Fibroblast of the aortic adventitia (primary cell): ENCODE data around the gene CR1L. TPM values are rescaled to one million over a fixed set of nuclear protein-coding genes. Genes with fewer than 3 reads are reported as not detected.
"Not testable (repeated sequence)": the region's sequence is repeated elsewhere in the genome, so short reads cannot be mapped to it uniquely, and the experiment has no call there.

Experiments
- DNase-seq: peaks from one replicate; pipeline ENCODE4 v3.0.0-alpha.2; 2010; ENCODE audit warnings: low read depth
- H3K4me3 ChIP-seq: 2 replicates; pipeline ENCODE4 v1.5.1; 2011; ENCODE audit warnings: low read depth, mild to moderate bottlenecking, control low read depth, low read length, moderate library complexity
- total RNA-seq: library from RNA; depleted of rRNA; stranded (reverse); fragments of >200 nt; gene quantifications from 2 replicates; pipeline ENCODE4 v1.2.3, GENCODE V29; 2012; ENCODE audit warnings: low replicate concordance
- TF ChIP-seq, protein P1 (sequence below): IDR thresholded peaks from 2 replicates; pipeline ENCODE4 v1.5.1; 2011; ENCODE audit warnings: mild to moderate bottlenecking, low read length, control low read depth, inconsistent platforms; ENCODE audit not compliant: insufficient read depth

CR1L gene
- total RNA-seq, 1 donor, result not detected

DNA sequence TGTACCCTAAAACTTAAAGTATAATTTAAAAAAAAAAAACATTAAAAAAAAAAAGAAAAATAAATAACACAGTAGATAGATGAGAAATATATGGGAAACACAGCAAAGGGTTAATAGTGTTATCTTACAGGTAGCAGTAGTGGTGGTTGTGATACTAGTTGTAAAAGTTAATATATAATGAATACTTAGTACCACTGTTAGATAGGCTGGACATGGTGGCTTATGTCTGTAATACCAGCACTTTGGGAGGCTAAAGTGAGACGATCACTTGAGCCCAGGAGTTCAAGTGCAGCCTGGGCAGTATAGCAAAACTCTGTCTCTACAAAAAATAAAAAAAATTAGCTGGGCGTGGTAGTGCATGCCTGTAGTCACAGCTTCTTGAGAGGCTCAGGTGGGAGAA, 74.3 kb downstream of the CR1L start:
- TF ChIP-seq, protein P1, sequence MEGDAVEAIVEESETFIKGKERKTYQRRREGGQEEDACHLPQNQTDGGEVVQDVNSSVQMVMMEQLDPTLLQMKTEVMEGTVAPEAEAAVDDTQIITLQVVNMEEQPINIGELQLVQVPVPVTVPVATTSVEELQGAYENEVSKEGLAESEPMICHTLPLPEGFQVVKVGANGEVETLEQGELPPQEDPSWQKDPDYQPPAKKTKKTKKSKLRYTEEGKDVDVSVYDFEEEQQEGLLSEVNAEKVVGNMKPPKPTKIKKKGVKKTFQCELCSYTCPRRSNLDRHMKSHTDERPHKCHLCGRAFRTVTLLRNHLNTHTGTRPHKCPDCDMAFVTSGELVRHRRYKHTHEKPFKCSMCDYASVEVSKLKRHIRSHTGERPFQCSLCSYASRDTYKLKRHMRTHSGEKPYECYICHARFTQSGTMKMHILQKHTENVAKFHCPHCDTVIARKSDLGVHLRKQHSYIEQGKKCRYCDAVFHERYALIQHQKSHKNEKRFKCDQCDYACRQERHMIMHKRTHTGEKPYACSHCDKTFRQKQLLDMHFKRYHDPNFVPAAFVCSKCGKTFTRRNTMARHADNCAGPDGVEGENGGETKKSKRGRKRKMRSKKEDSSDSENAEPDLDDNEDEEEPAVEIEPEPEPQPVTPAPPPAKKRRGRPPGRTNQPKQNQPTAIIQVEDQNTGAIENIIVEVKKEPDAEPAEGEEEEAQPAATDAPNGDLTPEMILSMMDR, result no peak
- DNase-seq, result no peak
- H3K4me3 ChIP-seq, result no peak overlapping the region

DNA sequence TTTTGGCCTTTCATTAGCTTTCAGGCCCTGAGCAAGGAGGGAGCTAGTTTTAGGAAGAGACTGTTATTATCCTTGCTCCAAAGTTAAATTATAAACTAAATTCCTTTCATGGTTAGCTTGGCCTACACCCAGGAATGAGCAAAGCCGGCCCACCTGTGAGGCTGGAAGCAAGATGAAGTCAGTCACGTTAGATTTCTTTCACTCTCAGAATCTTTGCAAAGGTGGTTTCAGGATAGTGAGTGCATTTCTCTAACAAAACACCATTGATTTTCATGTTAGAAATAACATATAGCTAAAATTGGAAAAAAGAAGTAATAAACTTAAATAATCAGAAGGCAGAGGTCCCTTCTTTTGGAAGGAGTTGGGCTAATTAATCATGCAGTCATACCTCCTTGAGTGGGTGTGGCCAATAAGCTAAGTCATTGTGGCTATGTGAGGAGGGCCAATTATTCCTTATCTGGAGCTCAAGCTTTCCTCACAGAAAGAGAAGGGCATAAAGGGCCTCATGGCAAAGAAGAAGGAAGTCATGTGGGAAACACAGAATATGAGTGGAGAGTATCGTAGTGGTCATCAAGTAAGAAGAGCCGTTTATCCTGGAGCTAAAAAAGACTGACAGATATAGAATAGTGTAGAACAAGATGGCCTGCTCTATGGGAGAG, 83.4 kb downstream of the CR1L start:
- not testable (repeated sequence) for DNase-seq, H3K4me3 ChIP-seq

DNA sequence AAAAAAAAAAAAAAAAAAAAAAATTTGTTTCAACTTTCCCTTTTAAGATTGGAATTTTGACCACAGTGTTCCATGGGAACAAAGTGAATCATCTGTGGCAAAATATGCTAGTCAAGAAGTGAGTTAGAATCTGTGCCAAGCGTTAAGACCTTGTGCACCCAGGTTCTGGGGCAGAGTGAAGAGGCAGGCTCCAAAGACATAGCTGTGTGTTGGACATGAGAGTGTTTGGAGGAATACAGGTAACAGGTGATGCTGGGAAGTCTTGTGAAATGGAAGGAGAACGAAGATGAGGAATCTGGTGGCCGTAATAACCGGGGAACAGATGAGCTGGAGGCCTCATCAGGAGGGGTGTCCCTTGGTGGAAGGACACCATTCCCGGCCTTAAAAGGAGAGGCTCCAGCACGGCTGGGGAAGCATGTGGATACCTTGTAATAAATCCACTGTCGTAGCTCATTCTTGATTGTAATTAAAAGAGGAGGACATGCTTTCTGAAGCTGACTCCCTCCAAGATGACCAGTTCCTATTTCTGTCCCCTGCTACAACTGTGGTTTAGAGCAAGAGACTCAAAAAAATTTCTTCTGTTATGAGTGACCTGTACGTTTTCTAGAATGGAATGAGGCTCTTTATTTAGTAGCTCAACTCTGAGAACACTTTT, 92.7 kb downstream of the CR1L start:
- not testable (repeated sequence) for DNase-seq, H3K4me3 ChIP-seq

DNA sequence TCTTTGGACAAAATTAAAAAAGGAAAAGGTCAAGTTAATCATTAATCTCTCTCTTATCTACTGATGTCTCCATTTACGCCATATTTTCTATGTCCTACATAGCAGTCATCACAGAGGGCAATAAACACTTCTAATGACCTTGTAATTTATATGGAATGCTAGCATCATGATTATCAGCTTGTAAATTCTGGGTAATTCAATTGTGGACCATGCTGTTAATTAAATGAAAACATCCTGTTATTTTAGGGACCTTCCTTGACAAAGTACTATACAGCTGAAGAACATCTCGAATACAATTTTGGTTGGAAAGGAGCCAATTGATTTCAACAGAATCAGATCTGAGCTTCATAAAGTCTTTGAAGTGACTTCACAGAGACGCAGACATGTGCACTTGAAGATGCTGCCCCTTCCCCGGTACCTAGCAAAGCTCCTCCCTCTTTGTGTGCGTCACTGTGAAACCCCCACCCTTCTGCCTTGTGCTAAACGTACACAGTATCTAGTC, 93.3 kb downstream of the CR1L start:
- H3K4me3 ChIP-seq, DNase-seq: not testable (repeated sequence)

DNA sequence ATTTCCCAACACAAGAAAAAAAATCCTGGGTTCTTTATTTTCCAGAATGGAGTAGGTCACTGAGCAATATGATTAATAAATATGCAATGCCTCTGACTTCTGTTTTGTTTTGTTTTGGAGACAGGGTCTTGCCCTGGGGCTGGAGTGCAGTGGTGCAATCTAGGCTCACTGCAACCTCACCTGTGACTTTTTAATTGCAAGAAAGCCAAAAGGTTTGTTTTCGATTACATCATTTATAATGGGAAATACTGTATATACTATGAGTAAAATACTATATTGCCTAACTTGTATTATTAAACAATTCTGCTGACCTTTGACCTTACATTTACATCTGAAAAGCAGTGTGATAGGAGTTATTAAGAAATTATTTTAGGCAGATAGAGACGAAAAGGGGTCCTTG, 95.3 kb downstream of the CR1L start:
- TF ChIP-seq, protein P1, result no peak
- no peak overlapping the region for H3K4me3 ChIP-seq
- no peak for DNase-seq

DNA sequence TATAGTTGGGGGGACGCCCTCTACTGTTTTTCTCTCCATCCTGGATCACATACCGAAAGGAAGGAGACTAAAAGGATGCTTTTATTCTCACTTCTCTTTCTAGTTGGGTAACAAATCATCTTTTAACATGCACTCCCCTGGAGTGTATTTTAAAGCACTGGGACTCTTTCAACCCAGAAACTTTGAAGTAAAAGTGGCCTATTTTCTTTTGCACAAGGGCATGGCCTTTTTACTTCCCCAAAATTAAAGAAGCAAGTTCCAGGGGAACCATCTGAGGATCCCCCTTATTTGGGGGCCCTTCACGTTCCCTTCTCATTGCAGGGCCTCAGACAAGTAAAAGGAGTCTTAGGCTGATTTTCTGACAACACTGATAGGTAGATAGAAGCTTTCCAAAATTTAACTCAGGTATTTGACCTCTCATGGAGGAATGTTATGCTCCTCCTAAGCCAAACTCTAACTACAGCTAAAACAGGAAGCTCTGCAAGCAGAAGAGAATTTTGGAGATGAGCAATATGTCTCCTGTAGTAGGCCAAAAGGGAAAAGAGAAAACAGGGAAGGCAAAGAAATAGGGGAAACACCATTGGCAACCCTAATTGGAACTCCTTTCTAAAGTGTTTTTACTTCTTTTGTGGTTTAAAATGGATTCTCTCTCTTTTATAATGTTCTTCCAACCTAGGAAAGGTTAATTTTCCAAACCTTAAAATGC, 98.1 kb downstream of the CR1L start:
- no peak overlapping the region for H3K4me3 ChIP-seq
- TF ChIP-seq, protein P1, result no peak
- no peak for DNase-seq

DNA sequence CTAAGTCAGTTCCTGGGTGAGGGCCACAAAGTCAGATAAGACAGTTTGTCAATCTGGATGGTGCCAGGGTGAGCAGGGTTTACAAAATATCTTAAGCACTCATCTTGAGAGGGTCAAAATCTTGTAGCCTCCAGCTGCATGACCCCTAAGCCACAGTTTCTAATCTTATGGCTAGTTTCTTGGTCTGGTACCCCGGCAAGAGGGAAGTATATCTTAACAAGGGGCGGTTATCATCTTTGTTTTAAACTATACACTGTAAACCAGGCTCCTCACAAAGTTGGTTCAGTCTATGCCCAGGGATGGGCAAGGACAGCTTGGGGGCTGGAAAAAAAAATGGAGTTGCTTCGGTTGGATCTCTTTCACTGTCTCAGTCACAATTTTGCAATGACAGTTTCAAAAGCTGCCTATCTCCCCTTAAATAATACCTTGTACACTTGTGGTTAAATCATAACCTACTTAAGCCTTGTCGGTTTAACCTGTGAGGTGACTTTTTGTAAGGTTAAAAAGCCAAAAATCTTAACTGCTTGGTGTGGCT, 99.1 kb downstream of the CR1L start:
- TF ChIP-seq, protein P1, result no peak
- DNase-seq, result no peak
- no peak overlapping the region for H3K4me3 ChIP-seq

DNA sequence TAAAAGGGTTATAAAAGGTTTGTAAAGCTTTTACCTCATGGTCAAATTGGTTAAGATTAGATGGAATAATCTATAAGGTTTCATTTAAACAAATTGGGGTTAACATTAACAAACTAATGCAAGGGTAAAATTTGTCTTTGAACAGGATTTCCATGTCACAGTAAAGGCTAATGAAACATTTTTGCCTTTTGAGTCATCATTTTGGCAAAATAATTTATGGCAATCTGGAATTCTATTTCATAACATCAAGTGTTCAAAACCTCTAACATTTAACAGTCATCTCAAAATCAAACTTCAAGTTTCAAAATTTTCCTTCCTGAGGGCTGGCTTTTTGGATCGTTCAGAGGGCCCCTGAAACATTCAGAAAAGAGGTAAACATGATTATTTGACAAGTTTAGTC, 100.4 kb downstream of the CR1L start:
- DNase-seq, result peak; percentile 54
- no peak overlapping the region for H3K4me3 ChIP-seq
- TF ChIP-seq, protein P1, result no peak
